DMS 273 (cell line): ENCODE data around the gene AUH.
"Not testable (repeated sequence)": the region's sequence is repeated elsewhere in the genome, so short reads cannot be mapped to it uniquely, and the experiment has no call there.

ENCODE experiments used
- DNase-seq: peaks from one replicate; lab custom pipeline; 2025; ENCODE audit not compliant: unreplicated experiment; lab: John Stamatoyannopoulos, UW

The AUH gene, protein sequence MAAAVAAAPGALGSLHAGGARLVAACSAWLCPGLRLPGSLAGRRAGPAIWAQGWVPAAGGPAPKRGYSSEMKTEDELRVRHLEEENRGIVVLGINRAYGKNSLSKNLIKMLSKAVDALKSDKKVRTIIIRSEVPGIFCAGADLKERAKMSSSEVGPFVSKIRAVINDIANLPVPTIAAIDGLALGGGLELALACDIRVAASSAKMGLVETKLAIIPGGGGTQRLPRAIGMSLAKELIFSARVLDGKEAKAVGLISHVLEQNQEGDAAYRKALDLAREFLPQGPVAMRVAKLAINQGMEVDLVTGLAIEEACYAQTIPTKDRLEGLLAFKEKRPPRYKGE

GRCh38 chr9:91361291-91362050, at the start of gene AUH:
Gene AUH (minus strand): TSS chr9:91361918. CDS start chr9:91361889, 29 bp downstream.
- DNase-seq: peak; percentile 92

DNA sequence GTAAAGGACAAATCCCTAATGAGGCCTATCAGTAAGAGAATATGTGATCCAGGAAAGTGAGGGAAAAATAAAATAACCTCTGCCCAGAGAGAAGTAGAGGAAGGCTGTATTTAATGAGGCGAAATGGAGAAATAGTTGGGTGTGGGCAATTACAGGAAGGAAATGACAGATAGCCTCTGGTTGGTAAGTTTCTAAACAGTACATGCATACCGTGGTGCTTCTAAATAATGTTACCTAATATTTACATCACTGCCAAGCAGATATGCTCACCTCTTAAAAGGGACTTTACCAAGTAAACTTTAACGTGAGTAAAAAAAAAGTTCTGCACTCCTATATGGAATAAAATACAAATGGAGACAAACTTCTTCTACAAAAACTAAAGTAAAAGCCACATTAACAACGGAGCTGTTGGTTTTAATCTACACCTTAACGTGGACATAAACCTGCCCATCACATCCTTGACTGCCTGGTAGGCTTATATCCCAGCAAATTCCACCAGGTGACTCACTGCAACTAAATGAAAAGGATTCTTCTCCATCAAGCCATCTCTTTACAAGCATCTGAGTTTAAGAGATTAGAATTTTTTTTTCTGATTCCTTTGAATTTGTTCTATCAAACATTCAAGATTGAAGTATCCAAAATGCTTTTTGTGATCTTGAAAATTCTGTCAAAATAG, 49.5 kb upstream of the AUH start:
- no peak for DNase-seq

DNA sequence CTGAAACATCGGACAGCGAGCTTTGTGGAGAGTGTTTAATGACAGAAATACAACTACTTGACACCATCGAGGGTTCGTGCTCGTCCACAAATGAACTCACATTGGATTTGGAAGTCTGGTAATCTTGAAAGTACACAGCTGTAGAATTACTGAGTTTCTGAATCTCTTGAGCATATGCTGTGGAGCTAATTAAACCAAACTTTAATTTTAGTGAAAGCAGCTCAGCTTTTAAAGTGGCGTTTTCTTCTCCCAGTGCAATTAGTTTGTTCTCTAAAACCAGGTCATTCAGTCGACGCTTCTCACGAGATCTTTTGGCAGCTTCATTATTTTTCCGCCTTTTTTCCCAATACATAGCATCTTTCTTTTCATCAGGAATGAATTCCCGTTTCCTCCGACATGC, 48.4 kb upstream of the AUH start:
- no peak for DNase-seq

DNA sequence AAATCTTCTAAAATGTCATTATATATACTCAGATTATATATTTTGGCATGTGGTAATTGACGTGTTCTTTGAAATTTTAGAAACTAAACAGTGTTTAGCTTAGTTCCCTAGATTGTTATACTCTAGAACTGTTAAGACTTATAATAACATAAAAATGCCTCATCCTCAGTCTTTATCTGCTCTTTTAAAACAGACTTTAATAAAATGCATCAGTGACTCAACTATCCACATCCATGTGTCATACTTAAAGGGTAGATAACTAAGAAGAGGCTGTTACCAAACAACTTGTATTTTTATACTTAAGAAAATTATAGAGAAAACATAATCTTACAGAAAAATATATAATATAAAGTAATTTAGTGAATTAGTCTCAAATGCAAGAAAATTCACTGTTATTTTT, 46.8 kb upstream of the AUH start:
- no peak for DNase-seq

- no peak for DNase-seq
Measured at GRCh38 chr9:91407580-91408318, 46.0 kb upstream of the AUH start.

GRCh38 chr9:91405343-91406077, 43.8 kb upstream of the AUH start:
- DNase-seq: no peak

DNA sequence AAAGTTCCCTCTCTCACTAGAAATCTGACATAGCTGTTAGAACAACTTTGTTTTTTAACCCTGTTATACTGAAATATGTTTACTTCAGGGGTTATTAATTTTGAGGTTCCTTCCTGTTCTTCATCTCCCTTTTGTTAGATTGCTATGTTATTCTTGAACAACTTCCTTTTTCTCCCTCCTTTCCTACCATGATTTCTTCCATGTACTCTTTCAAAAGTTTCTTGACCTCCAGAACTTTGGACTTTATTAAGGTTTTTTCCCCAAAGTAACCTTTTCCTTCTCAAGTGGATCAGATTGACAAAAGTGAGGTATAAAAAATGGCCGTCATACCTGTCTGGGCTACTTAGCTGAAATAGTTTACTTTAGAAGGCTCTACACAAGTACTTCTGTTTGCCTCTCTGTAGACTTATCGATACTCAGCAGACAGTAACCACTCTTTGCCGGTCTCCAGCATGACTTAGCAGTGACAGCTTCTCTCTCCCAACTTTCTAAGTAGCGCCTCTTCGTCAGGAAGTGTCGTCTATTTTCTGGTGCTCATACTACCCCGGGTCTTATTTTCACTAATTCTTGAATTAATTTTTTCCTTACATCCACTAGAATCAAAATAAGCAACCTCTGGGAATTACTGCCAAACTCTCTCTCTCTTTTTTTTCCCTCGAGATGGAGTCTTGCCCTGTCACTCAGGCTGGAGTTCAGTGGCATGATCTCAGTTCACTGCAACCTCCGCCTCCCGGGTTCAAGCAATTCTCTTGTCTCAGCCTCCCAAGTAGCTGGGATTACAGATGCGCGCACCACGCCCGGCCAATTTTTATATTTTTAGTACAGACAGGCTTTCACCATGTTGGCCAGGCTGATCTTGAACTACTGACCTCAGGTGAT, 42.2 kb upstream of the AUH start:
- DNase-seq: no peak

GRCh38 chr9:91398926-91399325, 37.2 kb upstream of the AUH start:
- DNase-seq: no peak

- peak; percentile 95 for DNase-seq
Measured at GRCh38 chr9:91395553-91396471, 34.1 kb upstream of the AUH start.

- DNase-seq: no peak
Measured at GRCh38 chr9:91395106-91395552, 33.4 kb upstream of the AUH start.

DNA sequence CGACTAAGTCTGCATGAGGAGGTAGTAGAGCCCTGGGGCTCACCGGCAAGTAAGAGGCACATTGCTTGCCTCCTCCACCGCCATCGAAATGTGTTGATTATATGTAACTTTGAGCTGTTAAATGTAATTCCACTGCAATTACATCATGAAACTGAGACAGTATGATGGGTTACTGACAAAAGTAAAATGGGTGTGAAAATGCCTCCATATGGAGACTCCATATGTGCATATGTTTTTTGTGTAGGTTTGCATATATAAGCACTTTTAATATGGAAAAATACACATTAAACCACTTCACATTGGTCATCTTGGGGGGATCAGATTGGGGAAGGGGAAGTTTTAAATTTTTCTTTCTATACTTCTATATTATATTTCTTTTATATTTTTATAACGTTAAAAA, 32.1 kb upstream of the AUH start:
- DNase-seq: peak; percentile 40

GRCh38 chr9:91392435-91392834, 30.7 kb upstream of the AUH start:
- no peak for DNase-seq

DNA sequence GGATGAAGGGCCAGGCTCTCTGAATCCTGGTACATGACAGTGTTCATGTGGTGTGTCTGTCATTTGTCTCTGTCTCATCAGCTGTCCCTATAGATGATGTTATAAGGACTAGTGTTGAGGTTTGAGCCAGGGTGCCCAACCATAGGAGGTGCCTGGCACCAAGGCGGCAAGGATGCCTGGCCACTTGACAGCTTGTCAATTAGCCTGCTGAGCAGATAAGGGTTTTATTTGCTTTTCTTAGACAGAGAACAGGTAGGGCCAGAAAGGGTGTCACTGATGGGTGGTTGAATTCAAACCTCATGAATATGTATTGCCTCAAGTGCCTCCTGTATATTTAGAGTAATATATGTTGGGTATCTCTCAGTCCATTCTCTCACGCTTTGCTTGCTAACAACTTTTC, 30.1 kb upstream of the AUH start:
- DNase-seq: no peak

DNA sequence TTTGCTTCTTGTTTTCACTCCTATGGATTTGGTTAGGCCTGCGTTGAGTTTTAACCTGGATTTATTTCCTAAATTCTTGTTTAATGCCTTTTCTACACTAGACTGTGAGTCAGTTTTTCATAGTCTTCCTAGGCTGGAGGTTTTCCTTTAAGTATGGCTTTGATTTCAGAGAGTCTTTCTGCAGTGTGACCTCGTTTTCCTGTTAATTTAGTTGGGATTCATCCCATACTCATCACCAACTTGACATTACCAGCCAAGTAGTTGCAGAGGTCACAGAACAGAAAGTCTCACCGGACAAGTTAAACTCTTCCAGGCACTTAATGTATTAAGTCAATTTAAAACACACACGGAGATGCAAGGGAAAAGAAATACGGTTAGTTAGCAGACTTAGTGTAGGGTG, 29.7 kb upstream of the AUH start:
- no peak for DNase-seq

DNA sequence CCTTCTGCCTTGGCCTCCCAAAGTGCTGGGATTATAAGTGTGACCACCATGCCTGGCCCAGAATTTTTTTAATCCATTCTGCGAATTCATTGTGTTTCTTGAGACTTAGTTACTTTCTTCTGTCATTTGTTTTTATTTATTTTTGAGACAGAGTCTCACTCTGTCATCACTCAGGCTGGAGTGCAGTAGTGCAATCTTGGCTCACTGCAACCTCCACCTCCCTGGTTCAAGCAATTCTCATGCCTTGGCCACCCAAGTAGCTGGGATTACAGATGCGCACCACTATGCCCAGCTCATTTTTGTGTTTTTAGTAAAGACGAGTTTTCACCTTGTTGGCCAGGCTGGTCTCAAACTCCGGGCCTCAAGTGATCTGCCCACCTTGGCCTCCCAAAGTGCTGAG, 28.0 kb upstream of the AUH start:
- not testable (repeated sequence) for DNase-seq

GRCh38 chr9:91386765-91387164, 25.0 kb upstream of the AUH start:
- DNase-seq: no peak

DNA sequence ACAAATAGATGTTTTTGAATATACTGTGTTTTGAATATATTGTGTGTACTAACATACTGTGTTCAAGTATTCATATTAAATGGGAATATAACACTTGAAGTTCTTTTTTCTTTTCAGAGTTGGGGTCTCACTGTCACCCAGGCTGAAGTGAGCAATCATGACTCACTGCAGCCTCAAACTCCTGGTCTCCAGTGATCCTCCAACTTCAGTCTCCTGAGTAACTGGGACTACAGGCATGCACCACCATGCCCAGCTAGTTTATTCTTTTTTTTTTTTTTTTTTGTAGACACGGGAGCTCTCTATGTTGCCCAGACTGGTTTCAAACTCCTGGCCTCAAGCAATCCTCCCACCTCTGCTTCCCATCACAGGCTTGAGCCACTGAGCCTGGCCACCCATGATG, 23.2 kb upstream of the AUH start:
- no peak for DNase-seq

GRCh38 chr9:91383577-91383976, 21.9 kb upstream of the AUH start:
- no peak for DNase-seq

DNA sequence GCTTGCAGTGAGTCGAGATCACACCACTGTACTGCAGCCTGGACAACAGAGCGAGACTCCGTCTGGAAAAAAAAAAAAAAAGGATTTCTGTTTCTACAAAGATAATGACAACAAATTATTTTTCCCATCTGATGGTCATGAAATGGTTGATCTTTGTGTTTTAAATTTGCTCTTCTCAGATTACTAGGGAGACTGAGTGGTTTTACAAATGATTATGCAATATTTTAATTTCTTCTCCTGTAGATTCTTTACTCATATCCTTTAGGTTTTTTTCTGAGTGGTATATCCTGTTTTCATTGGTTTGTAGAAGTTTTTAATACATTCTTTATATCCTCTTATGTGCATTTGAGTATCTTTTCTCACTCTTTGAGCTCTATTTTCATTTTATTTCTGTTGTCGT, 20.6 kb upstream of the AUH start:
- DNase-seq: no peak
